GM15510 (cell line): ENCODE measurements around the gene APOBEC3G.
"Not testable (repeated sequence)": the region's sequence is repeated elsewhere in the genome, so short reads cannot be mapped to it uniquely, and the experiment has no call there.

Experiments used
- POLR2A ChIP-seq: IDR thresholded peaks from 3 replicates; pipeline ENCODE4 v1.6.1; 2011; ENCODE audit warnings: borderline replicate concordance; ENCODE audit not compliant: insufficient read length; ENCODE audit errors: extremely low read depth

APOBEC3G gene

DNA sequence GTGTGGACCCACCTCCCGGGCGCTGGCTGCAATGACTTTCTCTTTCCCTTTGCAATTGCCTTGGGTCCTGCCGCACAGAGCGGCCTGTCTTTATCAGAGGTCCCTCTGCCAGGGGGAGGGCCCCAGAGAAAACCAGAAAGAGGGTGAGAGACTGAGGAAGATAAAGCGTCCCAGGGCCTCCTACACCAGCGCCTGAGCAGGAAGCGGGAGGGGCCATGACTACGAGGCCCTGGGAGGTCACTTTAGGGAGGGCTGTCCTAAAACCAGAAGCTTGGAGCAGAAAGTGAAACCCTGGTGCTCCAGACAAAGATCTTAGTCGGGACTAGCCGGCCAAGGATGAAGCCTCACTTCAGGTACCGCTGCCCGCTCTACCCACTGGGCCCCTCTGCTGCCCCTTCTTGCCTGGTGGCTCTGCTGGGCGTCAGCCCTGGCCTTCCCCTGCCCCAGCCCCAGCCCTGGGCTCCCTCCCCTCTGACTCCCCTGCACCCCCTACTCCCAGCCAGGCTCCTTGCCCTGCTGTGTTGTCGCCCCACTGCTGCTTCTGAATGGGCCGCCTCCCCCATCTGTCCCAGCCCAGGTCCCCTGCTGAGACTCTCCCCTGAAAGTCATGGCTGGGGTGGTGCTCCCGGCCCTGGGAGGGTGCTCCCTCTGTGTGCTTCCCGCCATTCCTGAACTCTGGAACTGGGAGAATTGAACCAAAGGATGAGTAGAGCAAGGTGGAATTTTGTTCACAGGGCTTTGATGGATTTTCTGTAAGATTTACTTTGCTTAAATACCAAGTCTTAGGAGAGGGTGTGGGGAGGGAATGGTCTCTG is at the start of gene APOBEC3G:
Gene APOBEC3G (plus strand): TSS at position 250 of the 815 bp plus-strand sequence. CDS start 87 bp downstream, at position 337.
- TF ChIP-seq POLR2A = peak; percentile 28

DNA sequence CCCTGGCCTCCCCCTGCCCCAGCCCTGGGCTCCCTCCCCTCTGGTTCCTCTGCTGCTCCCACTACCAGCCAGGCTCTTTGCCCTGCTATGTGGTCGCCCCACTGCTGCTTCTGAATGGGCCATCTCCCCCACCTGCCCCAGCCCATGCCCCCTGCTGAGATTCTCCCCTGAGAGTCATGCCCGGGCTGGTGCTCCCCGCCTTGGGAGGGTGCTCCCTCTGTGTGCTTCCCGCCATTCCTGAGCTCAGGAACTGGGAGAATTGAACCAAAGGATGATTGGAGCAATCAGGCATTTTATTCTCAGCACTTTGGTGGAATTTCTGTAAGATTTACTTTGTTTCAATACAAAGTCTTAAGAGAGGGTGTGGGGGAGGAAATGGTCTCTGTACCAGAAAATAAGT is 49.4 kb upstream of the APOBEC3G start:
- no peak for TF ChIP-seq POLR2A

DNA sequence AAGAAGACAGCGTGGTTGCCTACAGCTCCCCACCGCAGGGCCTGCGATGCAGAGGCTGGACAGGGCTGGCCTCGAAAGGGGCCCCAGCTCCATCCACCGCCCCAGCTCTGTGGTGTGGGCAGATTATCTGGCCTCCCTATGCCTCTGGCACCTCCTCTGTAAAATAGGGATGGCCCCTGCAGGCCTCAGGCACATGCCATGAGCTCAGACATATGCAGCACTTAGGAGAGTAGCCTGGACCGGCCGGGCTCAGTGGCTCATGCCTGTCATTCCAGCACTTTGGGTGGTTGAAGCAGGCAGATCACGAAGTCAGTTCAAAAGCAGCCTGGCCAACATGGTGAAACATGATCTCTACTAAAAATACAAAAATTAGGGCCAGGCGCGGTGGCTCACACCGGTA is 48.8 kb upstream of the APOBEC3G start:
- TF ChIP-seq POLR2A = no peak

DNA sequence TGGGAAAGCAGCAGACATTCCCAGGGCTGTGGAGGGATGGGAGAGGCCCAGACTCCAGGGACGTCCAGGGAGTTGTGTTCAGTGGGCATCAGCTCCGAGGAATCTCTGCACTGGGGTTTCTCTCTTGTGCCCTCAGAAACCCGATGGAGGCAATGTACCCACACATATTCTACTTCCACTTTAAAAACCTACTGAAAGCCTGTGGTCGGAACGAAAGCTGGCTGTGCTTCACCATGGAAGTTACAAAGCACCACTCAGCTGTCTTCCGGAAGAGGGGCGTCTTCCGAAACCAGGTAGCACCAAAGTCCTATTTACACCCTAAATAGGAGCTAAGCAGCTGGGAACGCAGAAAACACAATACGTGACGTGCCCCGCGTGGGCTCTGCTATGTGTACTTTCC is 47.8 kb upstream of the APOBEC3G start:
- TF ChIP-seq POLR2A = no peak

DNA sequence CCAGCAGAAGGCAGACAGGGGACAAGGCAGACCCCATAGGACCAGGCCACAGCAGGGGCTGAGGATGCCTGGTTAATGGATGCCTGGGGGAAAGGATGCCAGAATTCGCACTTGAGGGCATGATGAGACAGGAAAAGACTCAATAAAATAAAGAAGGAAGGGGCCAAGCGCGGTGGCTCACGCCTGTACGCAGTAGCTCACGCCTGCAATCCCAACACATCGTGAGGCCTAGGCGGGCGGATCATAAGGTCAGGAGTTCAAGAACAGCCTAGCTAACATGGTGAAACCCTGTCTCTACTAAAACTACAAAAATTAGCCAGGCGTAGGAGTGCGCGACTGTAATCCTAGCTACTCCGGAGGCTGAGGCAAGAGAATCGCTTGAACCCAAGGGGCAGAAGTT is 46.4 kb upstream of the APOBEC3G start:
- TF ChIP-seq POLR2A = no peak

DNA sequence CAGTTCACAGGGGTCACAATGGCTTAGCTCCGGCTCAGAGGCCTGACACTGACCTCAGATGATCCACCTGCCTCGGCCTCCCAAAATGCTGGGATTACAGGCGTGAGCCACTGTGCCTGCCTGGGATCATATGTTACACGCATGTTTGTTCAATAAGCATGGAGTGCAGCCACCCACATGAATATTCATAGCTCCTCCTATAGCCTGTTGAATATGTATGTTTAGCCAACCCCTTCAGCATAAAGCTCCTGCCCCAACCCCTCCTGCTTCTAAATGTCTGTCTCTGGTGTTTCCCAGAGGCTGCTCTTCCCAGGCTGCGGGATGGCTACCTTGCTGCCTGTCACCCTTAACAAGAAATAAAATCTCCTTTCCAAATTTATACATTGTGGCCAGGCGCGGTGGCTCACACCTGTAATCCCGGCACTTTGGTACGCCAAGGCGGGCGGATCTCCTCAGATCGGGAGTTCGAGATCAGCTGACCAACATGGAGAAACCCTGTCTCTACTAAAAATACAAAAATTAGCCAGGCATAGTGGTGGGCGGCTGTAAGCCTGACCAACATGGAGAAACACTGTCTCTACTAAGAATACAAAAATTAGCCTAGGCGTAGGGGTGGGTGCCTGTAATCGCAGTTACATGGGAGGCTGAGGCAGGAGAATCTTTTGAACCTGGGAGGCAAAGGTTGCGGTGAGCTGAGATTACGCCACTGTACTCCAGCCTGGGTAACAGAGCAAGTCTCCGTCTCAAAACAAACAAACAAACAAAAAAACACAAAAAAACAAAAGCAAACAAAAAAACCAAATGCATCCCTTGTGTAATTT is 37.6 kb upstream of the APOBEC3G start:
- TF ChIP-seq POLR2A = no peak

DNA sequence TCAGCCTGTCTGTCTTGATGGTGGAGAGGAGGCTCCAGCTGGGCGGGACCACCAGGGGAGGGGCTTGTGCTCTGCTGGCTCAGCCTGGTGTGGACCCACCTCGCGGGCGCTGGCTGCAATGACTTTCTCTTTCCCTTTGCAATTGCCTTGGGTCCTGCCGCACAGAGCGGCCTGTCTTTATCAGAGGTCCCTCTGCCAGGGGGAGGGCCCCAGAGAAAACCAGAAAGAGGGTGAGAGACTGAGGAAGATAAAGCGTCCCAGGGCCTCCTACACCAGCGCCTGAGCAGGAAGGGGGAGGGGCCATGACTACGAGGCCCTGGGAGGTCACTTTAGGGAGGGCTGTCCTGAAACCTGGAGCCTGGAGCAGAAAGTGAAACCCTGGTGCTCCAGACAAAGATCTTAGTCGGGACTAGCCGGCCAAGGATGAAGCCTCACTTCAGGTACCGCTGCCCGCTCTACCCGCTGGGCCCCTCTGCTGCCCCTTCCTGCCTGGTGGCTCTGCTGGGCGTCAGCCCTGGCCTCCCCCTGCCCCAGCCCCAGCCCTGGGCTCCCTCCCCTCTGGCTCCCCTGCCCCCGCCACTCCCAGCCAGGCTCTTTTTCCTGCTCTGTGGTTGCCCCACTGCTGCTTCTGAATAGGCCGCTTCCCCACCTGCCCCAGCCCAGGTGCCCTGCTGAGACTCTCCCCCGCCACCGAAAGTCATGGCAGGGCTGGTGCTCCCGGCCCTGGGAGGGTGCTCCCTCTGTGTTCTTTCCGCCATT is 36.4 kb upstream of the APOBEC3G start, which contains the start of gene APOBEC3F:
Gene APOBEC3F (plus strand): TSS at position 327 of the 759 bp plus-strand sequence. CDS start 97 bp downstream, at position 424.
- not testable (repeated sequence) for TF ChIP-seq POLR2A

DNA sequence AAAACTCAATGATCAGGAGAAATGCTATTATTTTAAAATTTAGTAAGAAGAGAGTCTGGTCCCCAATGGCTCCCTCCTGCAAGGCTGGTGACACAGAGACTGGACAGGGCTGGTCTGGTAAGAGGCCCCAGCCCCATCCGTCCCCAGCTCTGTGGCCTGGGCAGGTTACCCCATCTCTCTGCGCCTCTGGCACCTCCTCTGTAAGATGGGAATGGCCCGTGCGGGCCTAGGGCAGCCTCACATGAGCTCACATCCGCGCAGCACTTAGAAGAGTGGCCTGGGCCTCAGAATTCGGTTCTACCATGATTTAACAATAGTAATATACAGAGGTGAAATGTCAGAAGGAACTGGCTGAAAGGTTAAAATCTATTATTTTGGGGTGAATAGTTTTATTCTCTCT is 35.2 kb upstream of the APOBEC3G start:
- no peak for TF ChIP-seq POLR2A

DNA sequence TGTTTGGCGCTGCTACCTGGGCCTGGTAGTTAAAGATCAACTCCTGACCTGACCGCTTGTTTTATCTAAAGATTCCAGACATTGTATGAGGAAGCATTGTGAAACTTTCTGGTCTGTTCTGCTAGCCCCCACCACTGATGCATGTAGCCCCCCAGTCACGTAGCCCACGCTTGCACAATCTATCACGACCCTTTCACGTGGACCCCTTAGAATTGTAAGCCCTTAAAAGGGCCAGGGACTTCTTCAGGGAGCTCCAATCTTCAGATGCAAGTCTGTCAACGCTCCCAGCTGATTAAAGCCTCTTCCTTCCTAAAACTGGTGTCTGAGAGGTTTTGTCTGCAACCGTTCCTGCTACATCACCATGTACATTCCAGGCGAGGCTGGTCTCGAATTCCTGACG is 21.4 kb upstream of the APOBEC3G start:
- TF ChIP-seq POLR2A = no peak

DNA sequence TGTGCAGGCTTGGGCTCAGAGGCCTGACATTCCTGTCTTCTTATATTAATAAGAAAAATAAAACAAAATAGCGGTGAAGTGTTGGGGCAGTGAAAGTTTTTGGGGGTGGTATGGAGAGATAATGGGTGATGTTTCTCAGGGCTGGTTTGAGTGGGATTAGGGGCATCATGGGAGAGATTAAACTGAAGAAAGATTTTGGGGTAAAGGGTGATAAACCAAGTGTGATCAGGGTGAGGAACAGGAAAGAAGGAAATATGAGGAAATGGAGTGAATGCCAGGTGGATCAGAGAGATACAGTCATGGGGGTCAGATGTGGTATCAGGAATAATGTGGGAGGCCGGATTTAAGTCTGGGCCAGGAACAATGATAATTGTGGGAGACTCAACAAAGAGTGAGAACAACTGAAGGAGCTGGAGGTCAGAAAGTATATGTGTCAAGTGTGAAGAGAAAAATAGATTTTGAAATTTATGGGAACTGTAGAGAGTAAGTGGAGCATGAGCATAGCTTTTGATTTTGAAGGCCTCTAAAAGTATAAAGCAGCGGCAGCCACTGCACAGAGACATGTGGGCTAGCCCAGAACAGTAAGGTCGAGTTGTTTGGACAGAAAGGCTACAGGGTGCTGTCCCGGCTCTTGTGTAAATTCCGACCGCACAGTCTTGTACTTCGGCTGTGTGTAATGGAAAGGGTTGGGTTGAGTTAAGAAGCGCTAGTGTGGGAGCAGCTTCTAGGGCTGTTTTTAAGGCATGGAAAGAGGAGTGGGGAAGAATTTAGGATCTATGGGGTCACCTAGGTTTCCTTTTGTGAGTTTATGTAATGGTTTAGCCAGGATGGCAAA is 10.4 kb upstream of the APOBEC3G start:
- peak; percentile 45 for TF ChIP-seq POLR2A

DNA sequence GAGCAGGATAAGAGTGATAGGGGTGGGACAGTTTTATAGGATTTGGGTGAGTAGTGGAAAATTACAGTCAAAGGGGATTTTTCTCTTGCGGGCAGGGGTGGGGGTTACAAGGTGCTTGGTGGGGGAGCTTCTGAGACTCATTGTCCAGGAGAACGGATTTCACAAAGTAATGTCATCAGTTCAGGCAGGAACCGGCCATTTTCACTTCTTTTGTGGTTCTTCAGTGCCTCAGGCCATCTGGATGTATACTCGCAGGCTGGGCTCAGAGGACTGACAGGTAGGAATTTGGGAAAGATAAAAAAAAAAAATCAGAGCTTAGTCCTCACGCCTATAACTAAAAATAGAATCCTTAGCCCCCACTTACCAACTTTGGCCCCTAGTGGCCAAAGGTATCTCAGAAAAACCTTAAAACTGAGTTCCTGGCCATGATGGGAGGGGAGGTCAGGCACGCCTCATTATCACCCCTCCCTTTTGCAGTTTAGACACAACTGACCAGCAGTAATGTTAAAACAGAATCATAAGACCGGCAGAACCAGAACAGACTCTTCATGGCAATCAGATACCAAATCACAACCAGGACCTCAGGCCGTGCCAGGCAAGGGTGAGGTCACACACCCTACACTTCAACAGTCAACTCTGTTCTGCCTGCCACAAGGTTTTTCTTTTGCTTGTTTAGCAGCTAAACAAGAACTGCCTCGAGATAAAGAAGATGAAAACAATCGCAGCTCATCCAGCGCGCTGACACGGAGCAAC is 8.9 kb upstream of the APOBEC3G start:
- no peak for TF ChIP-seq POLR2A

DNA sequence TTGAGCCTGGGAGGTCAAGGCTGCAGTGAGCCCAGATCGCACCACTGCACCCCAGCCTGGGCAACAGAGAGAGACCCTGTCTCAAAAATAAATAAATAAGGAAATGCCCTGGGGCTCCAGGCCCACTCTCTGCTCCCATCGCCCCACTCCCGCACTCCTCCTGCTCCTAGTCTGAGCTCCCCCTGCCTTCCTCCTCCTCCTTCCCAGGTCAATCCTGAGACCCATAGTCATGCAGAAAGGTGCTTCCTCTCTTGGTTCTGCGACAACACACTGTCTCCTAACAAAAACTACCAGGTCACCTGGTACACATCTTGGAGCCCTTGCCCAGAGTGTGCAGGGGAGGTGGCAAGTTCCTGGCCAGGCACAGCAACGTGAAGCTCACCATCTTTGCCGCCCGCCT is 6.9 kb upstream of the APOBEC3G start:
- no peak for TF ChIP-seq POLR2A

DNA sequence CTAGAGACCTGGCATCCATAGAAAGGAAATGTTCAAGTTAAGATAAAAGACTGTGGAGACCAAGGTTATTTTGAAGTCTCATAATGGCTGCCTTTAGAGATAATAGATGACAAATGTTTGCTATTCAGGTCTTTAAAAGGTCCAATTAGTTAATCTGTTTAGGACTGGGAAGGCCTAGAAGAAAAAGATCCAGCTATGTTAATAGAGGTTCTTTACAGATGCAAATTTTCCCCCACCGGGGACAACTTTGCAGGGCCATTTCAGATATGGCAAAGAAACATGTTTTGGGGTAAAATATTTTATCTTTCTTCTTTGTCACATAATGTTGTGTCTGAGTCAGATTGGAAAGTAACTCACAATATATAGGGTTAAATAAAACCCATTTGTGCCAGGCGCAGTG is 3.1 kb upstream of the APOBEC3G start:
- TF ChIP-seq POLR2A = no peak
